SU-DHL-6 (cell line): Measurements from ENCODE around the gene CGN.

ENCODE experiments used
- CTCF ChIP-seq: fragments of 200-600 bp; sonication (generic); IDR thresholded peaks from one replicate; pipeline ENCODE4 v1.5.1; 2017; ENCODE audit warnings: antibody characterized with exemption, mild to moderate bottlenecking, low read length, moderate library complexity; ENCODE audit not compliant: insufficient read depth, poor library complexity, severe bottlenecking
- EZH2phosphoT487 ChIP-seq: fragments of 200-600 bp; sonication (generic), shearing (Covaris generic); conservative IDR thresholded peaks from 2 replicates; pipeline ENCODE4 v1.6.1; 2018; ENCODE audit warnings: mild to moderate bottlenecking, antibody characterized with exemption, low read length, moderate library complexity, mixed read lengths

- TF ChIP-seq EZH2phosphoT487, result no peak
- TF ChIP-seq CTCF, result no peak
Observed at GRCh38 chr1:151511636-151512215, 539 bp downstream of the CGN start.
